Effector memory CD4-positive, alpha-beta T cell (primary cell): ENCODE measurements around the gene PANX2.
A peak's percentile ranks its signal among the peaks of the same experiment; 100 is the strongest.

Experiments used
- DNase-seq, 3 donors: peaks; one replicate each; pipeline ENCODE4 v3.0.0-alpha.2; 2020
- H3K27ac ChIP-seq: 2 replicates; pipeline ENCODE4 v1.7.0; 2013; ENCODE audit warnings: mild to moderate bottlenecking, low read length, moderate library complexity; ENCODE audit not compliant: insufficient read depth, poor library complexity, severe bottlenecking
- H3K27me3 ChIP-seq: replicated peaks from 2 replicates; pipeline ENCODE4 v1.7.0; 2013; ENCODE audit warnings: mild to moderate bottlenecking, low read length; ENCODE audit not compliant: insufficient read depth, control insufficient read depth, poor library complexity, severe bottlenecking
- H3K36me3 ChIP-seq: 2 replicates; pipeline ENCODE4 v1.7.0; 2013; ENCODE audit warnings: mild to moderate bottlenecking, low read length, moderate library complexity; ENCODE audit not compliant: control insufficient read depth, insufficient read depth
- H3K4me1 ChIP-seq: 2 replicates; pipeline ENCODE4 v1.7.0; 2013; ENCODE audit warnings: low read length, mild to moderate bottlenecking; ENCODE audit not compliant: control insufficient read depth, insufficient read depth, poor library complexity, severe bottlenecking
- H3K4me3 ChIP-seq: 2 replicates; pipeline ENCODE4 v1.7.0; 2013; ENCODE audit warnings: low read length, low read depth, mild to moderate bottlenecking; ENCODE audit not compliant: insufficient read depth, poor library complexity, severe bottlenecking
- H3K9me3 ChIP-seq: 2 replicates; pipeline ENCODE4 v1.7.0; 2013; ENCODE audit warnings: mild to moderate bottlenecking, low read length, moderate library complexity; ENCODE audit not compliant: control insufficient read depth

Gene PANX2

GRCh38 chr22:50184004-50184901 is 13.7 kb downstream of the PANX2 start:
- no peak for DNase-seq
- H3K4me3 ChIP-seq: no peak overlapping the region
- H3K9me3 ChIP-seq: no peaks in the 10 kb centered on the region
- no peak overlapping the region for H3K27ac ChIP-seq
- H3K4me1 ChIP-seq: peaks cover 26% of the 10 kb centered on the region
- no peaks in the 10 kb centered on the region for H3K36me3 ChIP-seq
- H3K27me3 ChIP-seq: no peaks in the 10 kb centered on the region

GRCh38 chr22:50184902-50185374 is 14.4 kb downstream of the PANX2 start:
- Histone ChIP-seq H3K4me3 (peak overlapping the region; percentile 58), H3K36me3 (no peaks in the 10 kb centered on the region), H3K27me3 (no peaks in the 10 kb centered on the region), H3K9me3 (no peaks in the 10 kb centered on the region), H3K4me1 (peaks cover 33% of the 10 kb centered on the region), H3K27ac (no peak overlapping the region)
- no peak for DNase-seq

GRCh38 chr22:50185375-50186087 is 15.0 kb downstream of the PANX2 start, which contains the start of gene TRABD:
TRABD (plus strand) TSS chr22:50185913; CDS start chr22:50193061, 7,148 bp downstream.
- H3K9me3 ChIP-seq: no peaks in the 10 kb centered on the region
- peak within 1 kb of the TSS; percentile 70 for H3K27ac ChIP-seq
- DNase-seq: peak; percentile 81 to 83 (median 81)
- no peaks in the 10 kb centered on the region for H3K27me3 ChIP-seq
- H3K4me3 ChIP-seq: peak within 1 kb of the TSS; percentile 69
- H3K36me3 ChIP-seq: no peaks in the 10 kb centered on the region
- H3K4me1 ChIP-seq: peaks cover 37% of the 10 kb centered on the region

- Histone ChIP-seq H3K27me3 (no peaks in the 10 kb centered on the region), H3K36me3 (no peaks in the 10 kb centered on the region), H3K9me3 (no peaks in the 10 kb centered on the region), H3K4me3 (peak overlapping the region; percentile 69), H3K4me1 (peaks cover 44% of the 10 kb centered on the region), H3K27ac (peak overlapping the region; percentile 70)
- no peak for DNase-seq
These were observed 15.7 kb downstream of the PANX2 start for GRCh38 chr22:50186181-50186714.

GRCh38 chr22:50186761-50187523 is 16.4 kb downstream of the PANX2 start:
- Histone ChIP-seq H3K4me1 (peaks cover 51% of the 10 kb centered on the region), H3K27me3 (no peaks in the 10 kb centered on the region), H3K36me3 (no peaks in the 10 kb centered on the region), H3K27ac (peak overlapping the region; percentile 70), H3K4me3 (peak overlapping the region; percentile 69), H3K9me3 (no peaks in the 10 kb centered on the region)
- DNase-seq: no peak

- H3K27me3 ChIP-seq: no peaks in the 10 kb centered on the region
- no peak for DNase-seq
- H3K4me1 ChIP-seq: peaks cover 65% of the 10 kb centered on the region
- no peaks in the 10 kb centered on the region for H3K9me3 ChIP-seq
- H3K36me3 ChIP-seq: peaks cover under 1% of the 10 kb centered on the region
- H3K4me3 ChIP-seq: no peak overlapping the region
- peak overlapping the region; percentile 96 for H3K27ac ChIP-seq
These were observed 17.8 kb downstream of the PANX2 start for GRCh38 chr22:50188356-50188755.

GRCh38 chr22:50189184-50189848 is 18.8 kb downstream of the PANX2 start:
- Histone ChIP-seq H3K9me3 (no peaks in the 10 kb centered on the region), H3K27me3 (no peaks in the 10 kb centered on the region), H3K4me3 (no peak overlapping the region), H3K36me3 (peaks cover 10% of the 10 kb centered on the region), H3K27ac (peak overlapping the region; percentile 96), H3K4me1 (peaks cover 71% of the 10 kb centered on the region)
- DNase-seq: no peak

- Histone ChIP-seq H3K4me3 (peak overlapping the region; percentile 68), H3K27me3 (no peaks in the 10 kb centered on the region), H3K4me1 (peaks cover 71% of the 10 kb centered on the region), H3K27ac (peak overlapping the region; percentile 96), H3K9me3 (no peaks in the 10 kb centered on the region), H3K36me3 (peaks cover 15% of the 10 kb centered on the region)
- DNase-seq: no peak
These were observed 19.3 kb downstream of the PANX2 start for GRCh38 chr22:50189849-50190181.
